ENCODE results near the gene CTIF.

Gene CTIF

GRCh38 chr18:48886520-48887293 is 347.9 kb downstream of the CTIF start:
- FAIRE-seq: no peak
- no peak for DNase-seq (ENCODE audit: insufficient read length, low spot score)
- no peak for TF ChIP-seq SPI1 (IDR thresholded peaks at IDR 0.05; ENCODE audit: low read depth, low read length)
- TF ChIP-seq TAF1 (IDR thresholded peaks at IDR 0.05; ENCODE audit: low read depth, low read length): no peak
- no peak for TF ChIP-seq POLR2AphosphoS5 (IDR thresholded peaks at IDR 0.05; ENCODE audit: low read depth, low read length)
- no peak for TF ChIP-seq POLR2A (IDR thresholded peaks at IDR 0.05; ENCODE audit: low read depth, low read length)
- TF ChIP-seq PAX5 (IDR thresholded peaks at IDR 0.05; ENCODE audit: insufficient read depth, low read length, severe bottlenecking): no peak
- no peak for TF ChIP-seq POU2F2 (IDR thresholded peaks at IDR 0.05; ENCODE audit: low read depth, low read length)

- TF ChIP-seq POLR2AphosphoS5 (IDR thresholded peaks at IDR 0.05; ENCODE audit: low read depth, low read length): no peak
- TF ChIP-seq POU2F2 (IDR thresholded peaks at IDR 0.05; ENCODE audit: low read depth, low read length): no peak
- TF ChIP-seq SPI1 (IDR thresholded peaks at IDR 0.05; ENCODE audit: low read depth, low read length): no peak
- no peak for TF ChIP-seq TAF1 (IDR thresholded peaks at IDR 0.05; ENCODE audit: low read depth, low read length)
- TF ChIP-seq PAX5 (IDR thresholded peaks at IDR 0.05; ENCODE audit: insufficient read depth, low read length, severe bottlenecking): no peak
- TF ChIP-seq POLR2A (IDR thresholded peaks at IDR 0.05; ENCODE audit: low read depth, low read length): no peak
- DNase-seq (ENCODE audit: insufficient read length, low spot score) (no peak), FAIRE-seq (no peak)
Measured at GRCh38 chr18:48887294-48887904, 348.6 kb downstream of the CTIF start.

GRCh38 chr18:48887905-48888772 is 349.3 kb downstream of the CTIF start:
- FAIRE-seq (no peak), DNase-seq (ENCODE audit: insufficient read length, low spot score) (no peak)
- no peak for TF ChIP-seq POLR2AphosphoS5 (IDR thresholded peaks at IDR 0.05; ENCODE audit: low read depth, low read length)
- no peak for TF ChIP-seq POLR2A (IDR thresholded peaks at IDR 0.05; ENCODE audit: low read depth, low read length)

- FAIRE-seq (no peak), DNase-seq (ENCODE audit: insufficient read length, low spot score) (no peak)
- TF ChIP-seq PAX5 (IDR thresholded peaks at IDR 0.05; ENCODE audit: insufficient read depth, low read length, severe bottlenecking) (no peak), POLR2AphosphoS5 (IDR thresholded peaks at IDR 0.05; ENCODE audit: low read depth, low read length) (no peak)
Measured at GRCh38 chr18:48888773-48889080, 349.9 kb downstream of the CTIF start.

- FAIRE-seq (no peak), DNase-seq (ENCODE audit: insufficient read length, low spot score) (no peak)
- TF ChIP-seq TAF1 (IDR thresholded peaks at IDR 0.05; ENCODE audit: low read depth, low read length): no peak
- no peak for TF ChIP-seq POLR2AphosphoS5 (IDR thresholded peaks at IDR 0.05; ENCODE audit: low read depth, low read length)
- TF ChIP-seq POU2F2 (IDR thresholded peaks at IDR 0.05; ENCODE audit: low read depth, low read length): no peak
- TF ChIP-seq POLR2A (IDR thresholded peaks at IDR 0.05; ENCODE audit: low read depth, low read length): no peak
- no peak for TF ChIP-seq PAX5 (IDR thresholded peaks at IDR 0.05; ENCODE audit: insufficient read depth, low read length, severe bottlenecking)
- no peak for TF ChIP-seq SPI1 (IDR thresholded peaks at IDR 0.05; ENCODE audit: low read depth, low read length)
Measured at GRCh38 chr18:48889115-48889941, 350.5 kb downstream of the CTIF start.

GRCh38 chr18:48889981-48890762 is 351.3 kb downstream of the CTIF start:
- no peak for FAIRE-seq
- TF ChIP-seq POLR2AphosphoS5 (IDR thresholded peaks at IDR 0.05; ENCODE audit: low read depth, low read length) (no peak), SPI1 (IDR thresholded peaks at IDR 0.05; ENCODE audit: low read depth, low read length) (no peak), POU2F2 (IDR thresholded peaks at IDR 0.05; ENCODE audit: low read depth, low read length) (no peak), TAF1 (IDR thresholded peaks at IDR 0.05; ENCODE audit: low read depth, low read length) (no peak), POLR2A (IDR thresholded peaks at IDR 0.05; ENCODE audit: low read depth, low read length) (no peak), PAX5 (IDR thresholded peaks at IDR 0.05; ENCODE audit: insufficient read depth, low read length, severe bottlenecking) (no peak)
- no peak for DNase-seq (ENCODE audit: insufficient read length, low spot score)

GRCh38 chr18:48891721-48892120 is 352.9 kb downstream of the CTIF start:
- FAIRE-seq (no peak), DNase-seq (ENCODE audit: insufficient read length, low spot score) (no peak)
- TF ChIP-seq TAF1 (IDR thresholded peaks at IDR 0.05; ENCODE audit: low read depth, low read length) (no peak), POLR2AphosphoS5 (IDR thresholded peaks at IDR 0.05; ENCODE audit: low read depth, low read length) (no peak), POU2F2 (IDR thresholded peaks at IDR 0.05; ENCODE audit: low read depth, low read length) (no peak), POLR2A (IDR thresholded peaks at IDR 0.05; ENCODE audit: low read depth, low read length) (no peak), PAX5 (IDR thresholded peaks at IDR 0.05; ENCODE audit: insufficient read depth, low read length, severe bottlenecking) (no peak), SPI1 (IDR thresholded peaks at IDR 0.05; ENCODE audit: low read depth, low read length) (no peak)

GRCh38 chr18:48892146-48892855 is 353.5 kb downstream of the CTIF start:
- TF ChIP-seq TAF1 (IDR thresholded peaks at IDR 0.05; ENCODE audit: low read depth, low read length) (no peak), POU2F2 (IDR thresholded peaks at IDR 0.05; ENCODE audit: low read depth, low read length) (no peak), POLR2A (IDR thresholded peaks at IDR 0.05; ENCODE audit: low read depth, low read length) (no peak), POLR2AphosphoS5 (IDR thresholded peaks at IDR 0.05; ENCODE audit: low read depth, low read length) (no peak), PAX5 (IDR thresholded peaks at IDR 0.05; ENCODE audit: insufficient read depth, low read length, severe bottlenecking) (no peak), SPI1 (IDR thresholded peaks at IDR 0.05; ENCODE audit: low read depth, low read length) (no peak)
- FAIRE-seq (no peak), DNase-seq (ENCODE audit: insufficient read length, low spot score) (no peak)

Measured in GM12891 (cell line).